ENCODE results near the gene PLXNC1. TPM values are rescaled to one million over a fixed set of nuclear protein-coding genes. Genes with fewer than 3 reads are reported as not detected.

PLXNC1 gene
- total and polyA plus RNA-seq, 2 donors (not counting 1 experiment from before 2014, with no cell fraction given) = 9.7 to 33.6 TPM

- no peaks in the 10 kb centered on the region for H4K20me1 ChIP-seq (ENCODE audit: control insufficient read depth, insufficient read depth, low read length, poor library complexity, severe bottlenecking)
- intact Hi-C loops (cut with micrococcal nuclease) = no loop called here
- H2AFZ ChIP-seq (ENCODE audit: insufficient read depth, low read depth, low read length, poor library complexity, severe bottlenecking) = no peak overlapping the region
- no peak overlapping the region for H3K4me3 Mint-ChIP-seq
- no peak for TF ChIP-seq EZH2 (IDR thresholded peaks at IDR 0.05; ENCODE audit: borderline replicate concordance, insufficient read depth, low read depth, low read length, poor library complexity, severe bottlenecking)
- no peak for TF ChIP-seq CTCF (IDR thresholded peaks at IDR 0.05)
- H3K4me2 ChIP-seq (replicated peaks; ENCODE audit: low read depth, low read length, poor library complexity, severe bottlenecking) = no peak overlapping the region
- ATAC-seq (ENCODE audit: low read depth) (no peak), DNase-seq (no peak)
- H3K9me3 ChIP-seq (ENCODE audit: control extremely low read depth in 1 of 3, control insufficient read depth in 2 of 3, insufficient read depth in 1 of 3, low read length in 2 of 3) = no peaks in the 10 kb centered on the region
- no peak overlapping the region for H3K4me3 ChIP-seq (ENCODE audit: control extremely low read depth in 1 of 5, extremely low read depth in 1 of 5, insufficient read depth in 1 of 5, low read depth in 2 of 5, low read length in 4 of 5)
- H3K9me3 Mint-ChIP-seq (ENCODE audit: insufficient read depth) = peaks cover 4% of the 10 kb centered on the region
- H3K4me1 ChIP-seq (ENCODE audit: control insufficient read depth in 2 of 2, insufficient read depth in 2 of 2, low read length in 2 of 2) = peaks cover 0 to 6% of the 10 kb centered on the region in 2 donors
- peaks cover 5% of the 10 kb centered on the region for H3K4me1 Mint-ChIP-seq
- WGBS (ENCODE audit: insufficient coverage) = 100% methylated on average over 5 of the region's 6 CpGs
- H3K79me2 ChIP-seq (ENCODE audit: control insufficient read depth, insufficient read depth, low read length) = no peaks in the 10 kb centered on the region
- H3K27ac ChIP-seq (ENCODE audit: low read length in 2 of 2) = no peak overlapping the region
- H3K27ac Mint-ChIP-seq = no peak overlapping the region
- no peaks in the 10 kb centered on the region for H3K27me3 Mint-ChIP-seq
- CTCF ChIA-PET = no interaction called here
- H3K27me3 ChIP-seq (replicated peaks in 1 of 4; ENCODE audit: control extremely low read depth in 1 of 4, control insufficient read depth in 3 of 4, insufficient read depth in 4 of 4, low read length in 3 of 4) = no peaks in the 10 kb centered on the region
- no peaks in the 10 kb centered on the region for H3K36me3 ChIP-seq (replicated peaks in 1 of 2; ENCODE audit: control extremely low read depth in 1 of 2, control insufficient read depth in 1 of 2, extremely low read depth in 1 of 2, insufficient read depth in 2 of 2, low read length in 1 of 2)
- POLR2A ChIA-PET = no interaction called here
- H3K9ac ChIP-seq (ENCODE audit: low read length) = no peak overlapping the region
Observed at GRCh38 chr12:94340573-94340972, 192.2 kb downstream of the PLXNC1 start.

GRCh38 chr12:94353130-94353529, 204.8 kb downstream of the PLXNC1 start:
- ChIA-PET POLR2A (interaction anchor here (0.7 kb wide), 1 partner anchor 224 kb away, joined by 3 read pairs; no protein-coding TSS in a partner anchor), CTCF (interaction anchor here (0.6 kb wide), 1 partner anchor 28 kb away, joined by 3 read pairs; no protein-coding TSS in a partner anchor)
- no peak overlapping the region for H3K4me3 ChIP-seq (ENCODE audit: control extremely low read depth in 1 of 5, extremely low read depth in 1 of 5, insufficient read depth in 1 of 5, low read depth in 2 of 5, low read length in 4 of 5)
- no peak overlapping the region for H3K9ac ChIP-seq (ENCODE audit: low read length)
- H3K4me1 ChIP-seq (ENCODE audit: control insufficient read depth in 2 of 2, insufficient read depth in 2 of 2, low read length in 2 of 2) = no peaks in the 10 kb centered on the region
- no peaks in the 10 kb centered on the region for H3K79me2 ChIP-seq (ENCODE audit: control insufficient read depth, insufficient read depth, low read length)
- no peak overlapping the region for H3K4me2 ChIP-seq (replicated peaks; ENCODE audit: low read depth, low read length, poor library complexity, severe bottlenecking)
- Mint-ChIP-seq H3K27ac (no peak overlapping the region), H3K4me3 (no peak overlapping the region), H3K9me3 (ENCODE audit: insufficient read depth) (peaks cover 21% of the 10 kb centered on the region), H3K4me1 (no peaks in the 10 kb centered on the region), H3K27me3 (no peaks in the 10 kb centered on the region)
- peaks cover 13 to 51% (median 49%) of the 10 kb centered on the region in 3 donors for H3K9me3 ChIP-seq (ENCODE audit: control extremely low read depth in 1 of 3, control insufficient read depth in 2 of 3, insufficient read depth in 1 of 3, low read length in 2 of 3)
- H4K20me1 ChIP-seq (ENCODE audit: control insufficient read depth, insufficient read depth, low read length, poor library complexity, severe bottlenecking) = no peaks in the 10 kb centered on the region
- H3K36me3 ChIP-seq (replicated peaks in 1 of 2; ENCODE audit: control extremely low read depth in 1 of 2, control insufficient read depth in 1 of 2, extremely low read depth in 1 of 2, insufficient read depth in 2 of 2, low read length in 1 of 2) = peaks cover 0 to 2% of the 10 kb centered on the region in 2 experiments
- DNase-seq = no peak
- H3K27me3 ChIP-seq (replicated peaks in 1 of 4; ENCODE audit: control extremely low read depth in 1 of 4, control insufficient read depth in 3 of 4, insufficient read depth in 4 of 4, low read length in 3 of 4) = no peaks in the 10 kb centered on the region
- no peak for ATAC-seq (ENCODE audit: low read depth)
- intact Hi-C loops (cut with micrococcal nuclease) = no loop called here
- WGBS (ENCODE audit: insufficient coverage) = no CpG with 5 or more reads among the region's 1 CpG
- no peak overlapping the region for H2AFZ ChIP-seq (ENCODE audit: insufficient read depth, low read depth, low read length, poor library complexity, severe bottlenecking)
- no peak overlapping the region for H3K27ac ChIP-seq (ENCODE audit: low read length in 2 of 2)
- TF ChIP-seq EZH2 (IDR thresholded peaks at IDR 0.05; ENCODE audit: borderline replicate concordance, insufficient read depth, low read depth, low read length, poor library complexity, severe bottlenecking) (no peak), CTCF (IDR thresholded peaks at IDR 0.05) (no peak)

Measured in B cell (primary cell).